HCT116 (cell line): ENCODE results near the gene NARS2. TPM values are rescaled to one million over a fixed set of nuclear protein-coding genes. Genes with fewer than 3 reads are reported as not detected.
"Not testable (repeated sequence)": the region's sequence is repeated elsewhere in the genome, so short reads cannot be mapped to it uniquely, and the experiment has no call there.

Experiments
- ATAC-seq: fragments of 200-7000 bp; cut with Tn5 transposase; 2 replicates; pipeline ENCODE4 v1.9.1; 2020; ENCODE audit warnings: mild to moderate bottlenecking, moderate library complexity
- BruUV-seq: library from RNA; stranded (reverse); fragments of 400-500 nt; replicated peaks from 2 replicates; lab custom pipeline; 2021; lab: Mats Ljungman, UMichigan
- CTCF ChIA-PET: fragments of 300-600 bp; sonication (Branson Sonifier 250); formaldehyde crosslinking; loops from one replicate; lab custom pipeline; 2021; ENCODE audit warnings: antibody characterized with exemption; lab: Charles Lee
- POLR2A ChIA-PET: fragments of 300-600, 350-600 bp; sonication (Branson Sonifier 250); formaldehyde crosslinking; loops from one replicate; lab custom pipeline; 2021; ENCODE audit warnings: antibody characterized with exemption; lab: Charles Lee
- RAD21 ChIA-PET, 2 experiments: fragments of 300-600 bp; sonication (Branson Sonifier 250); formaldehyde crosslinking; loops; one replicate each; lab custom pipeline; 2023; ENCODE audit warnings: low total read pairs in 2 of 2; ENCODE audit not compliant: uncharacterized antibody in 2 of 2, unreplicated experiment in 2 of 2, low non-redundant PET in 1 of 2; lab: Charles Lee
- DNase-seq: peaks from one replicate; pipeline ENCODE4 v3.0.0-alpha.2; 2010; ENCODE audit warnings: low read depth, low spot score
- H2AFZ ChIP-seq: fragments of 200-600 bp; shearing (Covaris generic), sonication (generic); 2 replicates; pipeline ENCODE4 v1.6.1; 2017; ENCODE audit warnings: low read depth, mixed run types, mixed read lengths, antibody characterized with exemption, low read length; ENCODE audit not compliant: poor library complexity, severe bottlenecking
- H3K27ac ChIP-seq: 2 replicates; pipeline ENCODE4 v1.5.1; 2012; ENCODE audit warnings: low read depth, low read length
- H3K27me3 ChIP-seq: fragments of 200-600 bp; sonication (generic); 2 replicates; pipeline ENCODE4 v1.6.1; 2016; ENCODE audit warnings: mixed run types, low read length, mixed read lengths; ENCODE audit not compliant: insufficient read depth
- H3K36me3 ChIP-seq, 2 experiments: fragments of 200-500 bp in 1 of 2; fragments of 200-600 bp in 1 of 2; sonication (Bioruptor generic) in 1 of 2; sonication (generic) in 1 of 2; 2 replicates each; pipeline versions ENCODE4 v1.5.1 to v1.6.1; 2014 to 2016; ENCODE audit warnings: low read length in 2 of 2, inconsistent platforms in 1 of 2, mixed read lengths in 1 of 2, mixed run types in 1 of 2; ENCODE audit not compliant: insufficient read depth in 2 of 2, control insufficient read depth in 1 of 2
- H3K4me1 ChIP-seq, 2 experiments: fragments of 200-600 bp in 1 of 2; sonication (generic) in 1 of 2; 2 replicates each; pipeline versions ENCODE4 v1.5.1 to v1.6.1; 2012 to 2017; ENCODE audit warnings: low read length in 2 of 2, inconsistent platforms in 1 of 2, mild to moderate bottlenecking in 1 of 2, mixed read lengths in 1 of 2, mixed run types in 1 of 2, moderate library complexity in 1 of 2; ENCODE audit not compliant: insufficient read depth in 2 of 2, control insufficient read depth in 1 of 2
- H3K4me2 ChIP-seq: fragments of 200-600 bp; sonication (generic); 2 replicates; pipeline ENCODE4 v1.6.1; 2017; ENCODE audit warnings: mixed run types, low read length, mixed read lengths
- H3K4me3 ChIP-seq, 2 experiments: fragments of 200-600 bp in 1 of 2; sonication (generic) in 1 of 2; replicated peaks in 1 of 2; 2 replicates each; pipeline ENCODE4 v1.5.1; 2011 to 2016; ENCODE audit warnings: low read length in 2 of 2, control low read depth in 1 of 2, low read depth in 1 of 2, mild to moderate bottlenecking in 1 of 2, mixed read lengths in 1 of 2, mixed run types in 1 of 2
- H3K79me2 ChIP-seq: fragments of 200-600 bp; sonication (generic); 2 replicates; pipeline ENCODE4 v1.6.1; 2017; ENCODE audit warnings: mild to moderate bottlenecking, mixed run types, low read length, moderate library complexity, mixed read lengths; ENCODE audit not compliant: insufficient read depth
- H3K9ac ChIP-seq: fragments of 200-600 bp; sonication (generic); 2 replicates; pipeline ENCODE4 v1.6.1; 2016; ENCODE audit warnings: low read length, mixed read lengths
- H3K9me2 ChIP-seq: fragments of 200-600 bp; sonication (generic), shearing (Covaris generic); 2 replicates; pipeline ENCODE4 v1.6.1; 2017; ENCODE audit warnings: mixed run types, mild to moderate bottlenecking, moderate library complexity; ENCODE audit not compliant: insufficient read depth
- H3K9me3 ChIP-seq, 2 experiments: fragments of 200-500 bp in 1 of 2; fragments of 200-600 bp in 1 of 2; sonication (Bioruptor generic) in 1 of 2; sonication (generic) in 1 of 2; 2 replicates each; pipeline ENCODE4 v1.6.1; 2014 to 2017; ENCODE audit warnings: low read length in 2 of 2, mixed read lengths in 2 of 2, inconsistent platforms in 1 of 2, low read depth in 1 of 2, mild to moderate bottlenecking in 1 of 2, mixed run types in 1 of 2, moderate library complexity in 1 of 2; ENCODE audit not compliant: control insufficient read depth in 1 of 2, insufficient read depth in 1 of 2
- H4K20me1 ChIP-seq: fragments of 200-600 bp; sonication (generic), shearing (Covaris generic); 2 replicates; pipeline ENCODE4 v1.6.1; 2017; ENCODE audit warnings: mixed run types, mild to moderate bottlenecking, moderate library complexity; ENCODE audit not compliant: insufficient read depth
- EZH2phosphoT487 ChIP-seq: fragments of 200-600 bp; IDR thresholded peaks from 2 replicates; pipeline ENCODE4 v1.6.1; 2018; ENCODE audit warnings: antibody characterized with exemption, borderline replicate concordance
- intact Hi-C: fragments of 100-400 bp; cut with micrococcal nuclease; formaldehyde crosslinking; loops from 2 replicates; pipeline ENCODE4 v1.10.0; 2022
- total RNA-seq: library from RNA; stranded (reverse); gene quantifications from one replicate; pipeline ENCODE4 v1.2.1, GENCODE V29; 2021; ENCODE audit not compliant: unreplicated experiment

Gene NARS2
- total RNA-seq, 1 experiment from 2014 or later, result 26.0 TPM

DNA sequence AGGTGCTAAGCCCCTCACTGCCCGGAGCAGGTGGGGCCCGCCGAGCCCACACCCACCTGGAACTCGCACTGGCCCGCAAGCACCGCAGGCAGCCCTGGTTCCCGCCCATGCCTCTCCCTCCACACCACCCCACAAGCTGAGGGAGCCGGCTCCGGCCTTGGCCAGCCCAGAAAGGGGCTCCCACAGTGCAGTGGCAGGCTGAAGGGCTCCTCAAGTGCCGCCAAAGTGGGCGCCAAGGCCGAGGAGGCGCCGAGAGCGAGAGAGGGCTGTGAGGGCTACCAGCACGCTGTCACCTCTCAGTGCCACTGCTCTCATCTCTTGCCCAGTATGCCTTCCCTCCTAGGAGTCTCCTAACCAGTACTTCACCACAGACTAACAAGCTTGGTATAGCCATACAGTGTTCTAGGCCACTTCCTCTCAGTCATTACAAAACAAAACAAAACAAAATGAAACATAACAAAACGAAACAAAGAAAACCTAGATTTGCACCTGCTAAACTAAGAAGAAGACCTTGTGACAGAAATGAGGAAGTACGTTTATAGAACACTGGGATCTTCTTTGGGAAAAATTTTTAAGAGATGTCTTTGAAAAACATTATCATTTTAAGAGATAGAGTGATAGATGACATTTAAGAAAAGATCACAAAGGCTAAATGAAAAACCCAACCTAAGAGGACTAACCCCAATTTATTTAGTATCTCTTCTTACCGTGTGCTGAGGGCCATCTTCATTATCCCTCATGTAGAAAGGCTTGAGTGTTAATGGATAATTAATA is 109.3 kb downstream of the NARS2 start:
- Histone ChIP-seq H3K4me1 (no peaks in the 10 kb centered on the region), H3K27ac (no peak overlapping the region), H3K9me3 (no peaks in the 10 kb centered on the region), H3K79me2 (no peaks in the 10 kb centered on the region), H4K20me1 (no peaks in the 10 kb centered on the region), H2AFZ (no peak overlapping the region), H3K9me2 (no peaks in the 10 kb centered on the region), H3K36me3 (peaks cover 0 to 8% of the 10 kb centered on the region in 2 experiments; a peak in 1 of 4 replicates), H3K4me3 (no peak overlapping the region), H3K27me3 (no peaks in the 10 kb centered on the region), H3K9ac (no peak overlapping the region), H3K4me2 (no peak overlapping the region)
- DNase-seq, result no peak
- intact Hi-C loops, result no loop called here
- ChIA-PET CTCF (no interaction called here), POLR2A (no interaction called here), RAD21 (no interaction called here)
- no TSS peak for BruUV-seq
- TF ChIP-seq EZH2phosphoT487, result no peak
- ATAC-seq, result no peak

DNA sequence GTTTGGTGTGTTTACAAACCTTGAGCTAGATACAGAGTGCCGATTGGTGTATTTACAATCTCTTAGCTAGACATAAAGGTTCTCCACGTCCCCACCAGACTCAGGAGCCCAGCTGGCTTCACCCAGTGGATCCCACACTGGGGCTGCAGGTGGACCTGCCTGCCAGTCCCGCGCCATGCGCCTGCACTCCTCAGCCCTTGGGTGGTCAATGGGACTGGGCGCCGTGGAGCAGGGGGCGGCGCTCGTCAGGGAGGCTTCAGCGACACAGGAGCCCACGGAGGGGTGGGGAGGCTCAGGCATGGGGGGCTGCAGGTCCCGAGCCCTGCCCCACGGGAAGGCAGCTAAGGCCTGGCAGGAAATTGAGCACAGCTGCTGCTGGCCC is 109.9 kb downstream of the NARS2 start:
- H3K9ac ChIP-seq, H2AFZ ChIP-seq, H3K4me3 ChIP-seq, H3K27me3 ChIP-seq, H3K9me3 ChIP-seq, intact Hi-C loops, H3K79me2 ChIP-seq, DNase-seq, CTCF ChIA-PET, H3K27ac ChIP-seq, POLR2A ChIA-PET, BruUV-seq, H3K9me2 ChIP-seq, H3K4me1 ChIP-seq, ATAC-seq, RAD21 ChIA-PET, H3K4me2 ChIP-seq, H4K20me1 ChIP-seq: not testable (repeated sequence)
- H3K36me3 ChIP-seq, result peaks cover 2 to 14% of the 10 kb centered on the region in 2 experiments; a peak in 1 of 4 replicates
